ENCODE results near the gene PTBP3.
A peak's percentile ranks its signal among the peaks of the same experiment; 100 is the strongest.

PTBP3 gene

GRCh38 chr9:112174222-112174964 lies 159.0 kb downstream of the PTBP3 start:
- no peaks in the 10 kb centered on the region for H3K9me3 ChIP-seq (ENCODE audit: severe bottlenecking)
- H3K27me3 ChIP-seq (ENCODE audit: insufficient read depth, poor library complexity, severe bottlenecking), result no peaks in the 10 kb centered on the region
- DNase-seq (ENCODE audit: low spot score) (no peak), ATAC-seq (ENCODE audit: low read depth) (peak; percentile 61)
- TF ChIP-seq, protein P1, sequence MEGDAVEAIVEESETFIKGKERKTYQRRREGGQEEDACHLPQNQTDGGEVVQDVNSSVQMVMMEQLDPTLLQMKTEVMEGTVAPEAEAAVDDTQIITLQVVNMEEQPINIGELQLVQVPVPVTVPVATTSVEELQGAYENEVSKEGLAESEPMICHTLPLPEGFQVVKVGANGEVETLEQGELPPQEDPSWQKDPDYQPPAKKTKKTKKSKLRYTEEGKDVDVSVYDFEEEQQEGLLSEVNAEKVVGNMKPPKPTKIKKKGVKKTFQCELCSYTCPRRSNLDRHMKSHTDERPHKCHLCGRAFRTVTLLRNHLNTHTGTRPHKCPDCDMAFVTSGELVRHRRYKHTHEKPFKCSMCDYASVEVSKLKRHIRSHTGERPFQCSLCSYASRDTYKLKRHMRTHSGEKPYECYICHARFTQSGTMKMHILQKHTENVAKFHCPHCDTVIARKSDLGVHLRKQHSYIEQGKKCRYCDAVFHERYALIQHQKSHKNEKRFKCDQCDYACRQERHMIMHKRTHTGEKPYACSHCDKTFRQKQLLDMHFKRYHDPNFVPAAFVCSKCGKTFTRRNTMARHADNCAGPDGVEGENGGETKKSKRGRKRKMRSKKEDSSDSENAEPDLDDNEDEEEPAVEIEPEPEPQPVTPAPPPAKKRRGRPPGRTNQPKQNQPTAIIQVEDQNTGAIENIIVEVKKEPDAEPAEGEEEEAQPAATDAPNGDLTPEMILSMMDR (IDR thresholded peaks at IDR 0.05; ENCODE audit: poor library complexity, severe bottlenecking), result no peak
- peak overlapping the region; percentile 50 for H3K4me3 ChIP-seq (ENCODE audit: severe bottlenecking)
- H3K36me3 ChIP-seq (ENCODE audit: low read depth), result no peaks in the 10 kb centered on the region
- peak overlapping the region; percentile 20 for H3K27ac ChIP-seq (ENCODE audit: poor library complexity, severe bottlenecking)
- H3K4me1 ChIP-seq (ENCODE audit: insufficient read depth, poor library complexity, severe bottlenecking), result peaks cover 20% of the 10 kb centered on the region

DNA sequence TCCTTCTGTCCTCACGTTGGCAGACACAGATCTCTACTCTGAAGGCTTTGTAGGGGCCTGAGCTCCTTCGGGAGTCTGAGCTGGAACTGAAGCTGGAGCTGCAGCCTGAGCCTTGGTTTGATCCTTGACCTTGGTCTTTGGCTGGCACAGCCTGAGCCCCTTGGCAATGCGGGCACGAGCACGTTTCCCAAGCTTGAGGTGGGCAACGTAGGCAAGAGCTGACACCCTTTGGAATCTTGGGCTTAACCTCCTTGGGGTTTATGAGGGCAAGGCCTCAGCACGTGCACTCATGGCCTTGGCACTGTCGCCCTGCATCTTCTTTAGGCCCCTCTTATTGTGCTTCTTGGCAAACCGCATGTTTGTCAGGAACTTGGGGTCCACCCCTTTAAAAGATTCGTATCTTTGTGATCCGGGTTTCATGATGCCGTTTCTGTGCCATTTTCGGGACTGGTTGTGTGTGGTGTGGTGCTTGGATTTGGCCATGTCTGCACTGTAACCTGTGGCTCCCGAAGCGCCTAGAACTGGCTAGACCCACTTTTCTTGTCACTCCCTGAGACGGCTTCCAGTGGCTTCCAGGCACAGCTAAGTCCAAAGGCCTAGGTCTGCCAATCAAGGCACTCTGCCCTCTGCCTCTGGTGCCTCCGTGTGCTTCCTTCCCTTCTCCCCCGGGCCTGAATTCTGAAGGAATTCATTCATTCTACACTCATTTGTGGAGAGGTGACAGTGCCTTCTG lies 159.8 kb downstream of the PTBP3 start:
- H3K4me3 ChIP-seq (ENCODE audit: severe bottlenecking), result no peak overlapping the region
- H3K36me3 ChIP-seq (ENCODE audit: low read depth), result no peaks in the 10 kb centered on the region
- no peaks in the 10 kb centered on the region for H3K9me3 ChIP-seq (ENCODE audit: severe bottlenecking)
- no peak overlapping the region for H3K27ac ChIP-seq (ENCODE audit: poor library complexity, severe bottlenecking)
- DNase-seq (ENCODE audit: low spot score) (no peak), ATAC-seq (ENCODE audit: low read depth) (no peak)
- no peaks in the 10 kb centered on the region for H3K27me3 ChIP-seq (ENCODE audit: insufficient read depth, poor library complexity, severe bottlenecking)
- H3K4me1 ChIP-seq (ENCODE audit: insufficient read depth, poor library complexity, severe bottlenecking), result peaks cover 22% of the 10 kb centered on the region
- TF ChIP-seq, protein P1 (IDR thresholded peaks at IDR 0.05; ENCODE audit: poor library complexity, severe bottlenecking), result no peak

- TF ChIP-seq, protein P1 (IDR thresholded peaks at IDR 0.05; ENCODE audit: poor library complexity, severe bottlenecking), result no peak
- Histone ChIP-seq H3K4me3 (ENCODE audit: severe bottlenecking) (no peak overlapping the region), H3K9me3 (ENCODE audit: severe bottlenecking) (no peaks in the 10 kb centered on the region), H3K27me3 (ENCODE audit: insufficient read depth, poor library complexity, severe bottlenecking) (no peaks in the 10 kb centered on the region), H3K27ac (ENCODE audit: poor library complexity, severe bottlenecking) (peak overlapping the region; percentile 54), H3K36me3 (ENCODE audit: low read depth) (no peaks in the 10 kb centered on the region), H3K4me1 (ENCODE audit: insufficient read depth, poor library complexity, severe bottlenecking) (peaks cover 34% of the 10 kb centered on the region)
- DNase-seq (ENCODE audit: low spot score), result no peak
- no peak for ATAC-seq (ENCODE audit: low read depth)
These were observed 162.5 kb downstream of the PTBP3 start for GRCh38 chr9:112170968-112171367.

- Histone ChIP-seq H3K4me1 (ENCODE audit: insufficient read depth, poor library complexity, severe bottlenecking) (peaks cover 36% of the 10 kb centered on the region), H3K27ac (ENCODE audit: poor library complexity, severe bottlenecking) (peak overlapping the region; percentile 54), H3K27me3 (ENCODE audit: insufficient read depth, poor library complexity, severe bottlenecking) (no peaks in the 10 kb centered on the region), H3K9me3 (ENCODE audit: severe bottlenecking) (no peaks in the 10 kb centered on the region), H3K4me3 (ENCODE audit: severe bottlenecking) (no peak overlapping the region), H3K36me3 (ENCODE audit: low read depth) (no peaks in the 10 kb centered on the region)
- peak; percentile 43; the same call in 2 of the 3 replicates for ATAC-seq (ENCODE audit: low read depth)
- TF ChIP-seq, protein P1 (IDR thresholded peaks at IDR 0.05; ENCODE audit: poor library complexity, severe bottlenecking), result no peak
- no peak for DNase-seq (ENCODE audit: low spot score)
These were observed 163.2 kb downstream of the PTBP3 start for GRCh38 chr9:112170235-112170634.
